Activated T-cell treated with anti-CD3 and anti-CD28 coated beads for 24 hours (primary cell): ENCODE results near the gene FETUB.
"Not testable (repeated sequence)": the region's sequence is repeated elsewhere in the genome, so short reads cannot be mapped to it uniquely, and the experiment has no call there.

Experiments used
- DNase-seq: peaks from one replicate; pipeline ENCODE4 v3.0.0-alpha.2; 2020; ENCODE audit warnings: low read depth

FETUB gene

DNA sequence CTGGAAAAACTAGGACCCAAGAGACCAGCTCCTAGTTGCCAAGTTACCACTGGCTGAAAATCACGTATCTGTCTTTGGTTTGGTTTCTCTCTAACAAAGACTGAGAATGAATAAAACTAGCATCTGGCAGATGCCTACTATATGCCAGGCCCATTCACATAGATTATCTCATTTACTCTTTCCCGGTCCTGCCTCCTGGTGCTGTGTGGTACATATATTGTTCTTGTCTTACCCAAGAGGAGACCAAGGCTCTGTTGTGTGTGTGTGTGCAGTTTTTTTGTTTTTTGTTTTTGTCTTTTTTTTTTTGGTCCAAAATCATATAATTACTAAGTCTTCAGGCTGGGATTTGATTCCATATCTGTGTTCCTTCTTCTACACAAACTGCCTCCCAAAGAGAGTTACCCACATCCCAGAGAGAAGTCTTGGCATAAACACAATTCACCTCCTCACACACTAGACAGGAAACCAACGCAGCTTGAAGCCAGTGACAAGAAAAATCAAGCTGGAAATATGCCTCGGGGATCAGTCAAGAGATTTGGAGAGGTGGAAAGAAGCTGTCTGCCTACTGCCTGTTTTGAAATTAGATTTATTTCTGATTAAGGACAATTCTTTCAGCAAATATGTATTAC, 26.4 kb upstream of the FETUB start:
- DNase-seq = no peak

DNA sequence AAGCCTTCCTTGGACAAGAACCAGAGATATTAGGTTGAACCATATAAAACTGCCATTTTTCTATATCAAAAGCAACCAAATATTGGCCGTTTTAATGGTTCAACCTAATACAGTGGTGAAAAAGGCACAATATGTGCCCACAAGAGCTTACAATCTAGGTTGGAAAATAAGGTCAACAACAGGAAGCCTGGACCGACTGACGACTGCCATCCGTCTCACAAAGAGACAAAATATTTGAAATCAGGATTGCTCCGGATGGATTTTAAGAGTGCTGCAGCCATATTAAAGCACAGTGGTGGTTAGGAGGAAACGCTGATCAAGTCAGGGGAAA, 26.0 kb upstream of the FETUB start:
- DNase-seq = no peak

- peak; percentile 67 for DNase-seq
Observed at GRCh38 chr3:186614597-186615483, 25.4 kb upstream of the FETUB start.

DNA sequence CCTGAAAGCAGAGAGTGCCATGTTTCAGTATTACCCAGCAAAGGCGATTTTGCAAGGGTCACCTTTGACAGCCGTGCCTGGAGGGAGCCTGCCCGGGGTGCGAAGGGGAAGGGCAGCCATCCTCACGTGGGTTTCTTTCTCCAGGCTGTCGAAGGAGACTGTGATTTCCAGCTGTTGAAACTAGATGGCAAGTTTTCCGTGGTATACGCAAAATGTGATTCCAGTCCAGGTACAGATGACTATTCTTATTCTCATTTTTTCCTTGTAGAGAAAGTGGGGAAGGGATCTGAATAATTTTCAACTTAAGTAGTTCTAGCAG, 23.9 kb upstream of the FETUB start:
- no peak for DNase-seq

GRCh38 chr3:186617036-186617946, 22.9 kb upstream of the FETUB start:
- DNase-seq = peak; percentile 79

DNA sequence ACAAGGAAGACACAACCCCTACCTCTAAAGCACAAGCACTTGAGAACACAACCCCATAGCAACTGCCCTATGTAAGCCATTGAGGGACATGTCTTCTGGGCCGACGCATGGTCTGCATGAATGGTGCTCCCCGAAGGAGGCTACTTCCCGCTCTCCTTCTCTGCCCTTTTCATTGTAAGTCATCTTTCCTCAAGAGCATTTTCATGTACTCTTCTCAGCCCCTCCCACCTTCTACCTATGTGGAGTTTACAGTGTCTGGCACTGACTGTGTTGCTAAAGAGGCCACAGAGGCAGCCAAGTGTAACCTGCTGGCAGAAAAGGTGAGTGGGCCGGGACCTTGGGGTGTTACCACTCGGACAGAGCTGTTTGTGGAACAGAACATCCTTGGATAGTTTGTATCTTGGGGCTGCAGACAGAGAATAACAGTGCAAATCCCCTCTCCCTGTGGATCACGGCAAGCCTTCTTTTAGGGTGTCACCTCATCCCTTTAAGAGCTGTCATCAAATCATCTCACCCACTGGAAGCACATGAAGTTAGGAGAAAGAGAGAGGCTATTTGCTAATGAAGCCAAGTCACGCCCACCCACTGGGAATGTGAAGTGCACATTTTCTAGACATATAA, 21.8 kb upstream of the FETUB start:
- DNase-seq = no peak

DNA sequence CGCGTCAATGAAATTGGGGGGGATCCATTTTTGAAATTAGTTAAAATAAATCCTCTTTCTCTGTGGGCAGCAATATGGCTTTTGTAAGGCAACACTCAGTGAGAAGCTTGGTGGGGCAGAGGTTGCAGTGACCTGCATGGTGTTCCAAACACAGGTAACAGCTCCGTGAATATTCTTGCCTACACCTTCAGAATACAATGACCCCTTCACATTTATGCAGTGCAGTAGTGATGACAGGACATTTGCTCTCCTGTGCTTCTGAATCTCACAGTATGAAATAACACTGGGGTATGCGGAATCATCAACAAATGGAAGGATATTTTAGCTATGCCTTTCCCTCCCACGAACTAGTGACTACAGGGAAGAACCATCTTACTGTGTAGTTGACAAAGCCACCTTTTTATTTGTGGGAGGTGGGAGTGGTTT, 20.4 kb upstream of the FETUB start:
- DNase-seq = no peak

- no peak for DNase-seq
Observed at GRCh38 chr3:186620213-186621092, 19.7 kb upstream of the FETUB start.

GRCh38 chr3:186621894-186622650, 18.1 kb upstream of the FETUB start:
- no peak for DNase-seq

- no peak for DNase-seq
Observed at GRCh38 chr3:186622651-186623310, 17.4 kb upstream of the FETUB start.

DNA sequence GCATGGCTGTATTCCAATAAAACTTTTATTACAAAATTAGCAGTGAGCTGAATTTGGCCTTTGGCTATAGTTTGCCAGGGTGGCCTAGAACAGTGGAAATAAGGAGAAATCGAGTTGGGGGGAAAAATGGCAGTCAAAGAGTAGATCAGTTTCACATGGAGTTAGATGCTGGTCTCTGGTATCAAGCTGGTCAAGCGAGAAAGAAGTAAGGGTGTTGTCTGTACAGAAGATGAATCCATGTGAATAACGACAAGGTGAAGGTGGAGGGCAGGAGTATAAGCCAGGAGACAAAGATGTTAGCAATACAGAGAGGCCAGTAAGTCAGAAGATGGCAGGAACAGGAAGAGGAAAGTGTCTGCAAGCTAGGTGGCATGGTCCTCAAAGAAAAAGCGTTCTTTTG, 15.6 kb upstream of the FETUB start:
- no peak for DNase-seq

DNA sequence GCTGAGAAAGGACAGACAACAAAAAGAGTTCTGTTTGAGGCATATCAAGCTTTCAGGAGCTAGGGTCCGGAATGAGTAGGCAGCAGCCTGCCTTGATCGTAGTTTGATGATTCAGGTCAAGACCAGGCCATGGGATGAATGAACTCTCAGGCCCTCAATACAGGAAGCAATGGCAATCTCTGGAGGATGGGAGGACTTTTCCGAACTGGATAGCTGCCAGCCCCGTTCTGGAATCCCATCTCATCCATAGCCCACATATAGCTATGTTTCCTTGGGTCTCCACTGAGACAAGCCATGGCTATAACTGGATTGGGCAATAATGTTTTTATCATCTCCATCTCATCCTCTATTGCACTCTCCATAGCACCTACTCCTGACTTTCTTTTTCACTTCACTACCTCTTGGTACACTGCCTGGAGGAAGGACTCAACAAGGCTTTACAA, 14.6 kb upstream of the FETUB start:
- DNase-seq = no peak

GRCh38 chr3:186626254-186626847, 13.8 kb upstream of the FETUB start:
- no peak for DNase-seq

DNA sequence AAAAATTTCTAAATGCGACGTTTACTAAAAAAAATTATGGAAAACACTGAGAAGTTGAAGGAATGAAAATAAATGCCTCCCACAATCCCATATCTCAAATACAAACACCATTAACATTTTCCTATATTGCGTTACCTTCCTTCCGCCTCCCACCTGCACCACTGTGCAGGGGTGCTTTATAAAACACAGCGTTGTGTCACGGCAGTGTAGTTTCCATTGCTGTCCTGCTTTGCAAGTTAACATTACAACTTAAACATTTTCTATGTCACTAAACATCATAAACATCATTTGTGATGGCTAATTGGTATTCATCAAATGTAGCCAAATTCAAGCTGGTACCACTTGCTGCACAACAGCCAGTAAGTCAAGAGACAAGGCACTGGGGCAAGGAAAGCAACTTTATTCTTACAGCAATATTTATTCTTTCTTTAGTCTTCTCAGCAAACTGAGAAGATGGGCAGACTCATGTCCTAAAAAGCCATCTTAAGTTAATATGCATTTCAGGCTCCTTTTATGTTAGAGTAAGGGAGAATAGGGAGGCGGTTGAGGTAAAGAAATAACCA, 12.3 kb upstream of the FETUB start:
- no peak for DNase-seq

- no peak for DNase-seq
Observed at GRCh38 chr3:186628756-186629155, 11.4 kb upstream of the FETUB start.

- DNase-seq = no peak
Observed at GRCh38 chr3:186630950-186631641, 9.1 kb upstream of the FETUB start.

DNA sequence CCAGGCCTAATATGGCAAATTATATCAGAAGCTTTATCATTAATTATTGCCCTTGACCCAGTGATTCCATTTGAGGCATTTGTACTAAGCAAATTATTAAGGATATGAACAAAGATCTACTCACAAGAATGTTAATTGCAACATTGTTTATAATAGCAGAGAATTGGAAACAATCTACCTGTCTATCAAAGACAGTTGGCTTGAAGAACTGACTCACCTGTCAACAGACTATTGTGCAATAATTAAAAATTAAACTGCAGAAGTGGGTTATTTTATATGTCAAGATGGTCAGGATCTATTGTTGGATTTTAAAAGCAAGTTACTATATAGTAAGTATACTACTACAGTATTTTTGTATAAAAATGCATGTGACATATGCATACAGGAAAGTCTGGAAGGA, 6.7 kb upstream of the FETUB start:
- DNase-seq = no peak

- not testable (repeated sequence) for DNase-seq
Observed at GRCh38 chr3:186634207-186634606, 6.0 kb upstream of the FETUB start.

DNA sequence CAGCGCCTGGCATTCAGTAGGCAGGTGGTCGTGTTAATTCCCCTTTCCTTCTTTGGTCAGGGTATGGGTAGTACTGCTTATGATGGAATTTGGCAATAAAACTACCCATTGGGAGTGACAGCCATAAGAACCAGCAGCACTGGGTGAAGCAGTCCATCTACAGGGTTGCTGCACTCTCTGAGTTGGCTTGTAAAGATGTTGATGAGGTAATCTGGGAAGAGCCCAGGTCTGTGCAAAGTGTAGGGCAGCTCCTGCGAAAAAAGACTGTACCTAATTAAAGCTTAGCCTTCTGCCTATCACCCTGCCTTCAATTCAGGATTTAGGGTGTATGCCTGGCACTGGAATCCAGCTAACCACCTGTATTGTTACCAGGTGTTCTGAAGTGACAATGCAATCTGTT, 4.7 kb upstream of the FETUB start:
- no peak for DNase-seq
